Left lung (tissue), 10 donors: ENCODE measurements around the gene TBC1D24. TPM values are rescaled to one million over a fixed set of nuclear protein-coding genes. Genes with fewer than 3 reads are reported as not detected.

ENCODE experiments used
- ATAC-seq: fragments of 200-7000 bp; cut with Tn5 transposase; one replicate; pipeline ENCODE4 v1.9.1; 2020; ENCODE audit warnings: moderate library complexity
- DNase-seq, 4 donors: peaks; one replicate each; pipeline ENCODE4 v3.0.0-alpha.2; 2013 to 2020
- H3K27ac ChIP-seq, 2 donors: fragments of 200-600 bp; sonication (generic) in 1 of 2; one replicate each; pipeline versions ENCODE4 v1.5.0 to v1.8.0; 2020 to 2021
- H3K27me3 ChIP-seq, 2 donors: fragments of 200-600 bp; sonication (generic) in 1 of 2; one replicate each; pipeline versions ENCODE4 v1.5.0 to v1.8.0; 2020 to 2021
- H3K36me3 ChIP-seq, 2 donors: fragments of 200-600 bp; sonication (generic) in 1 of 2; one replicate each; pipeline versions ENCODE4 v1.5.0 to v1.8.0; 2020 to 2021
- H3K4me1 ChIP-seq, 2 donors: fragments of 200-600 bp; one replicate each; pipeline ENCODE4 v1.8.0; 2021
- H3K4me3 ChIP-seq, 2 donors: fragments of 200-600 bp; sonication (generic) in 1 of 2; one replicate each; pipeline versions ENCODE4 v1.5.0 to v1.8.0; 2020 to 2021; ENCODE audit warnings: mild to moderate bottlenecking in 1 of 2
- H3K9me3 ChIP-seq, 2 donors: fragments of 200-600 bp; sonication (generic) in 1 of 2; one replicate each; pipeline versions ENCODE4 v1.5.0 to v1.8.0; 2020 to 2021
- CTCF ChIP-seq, 2 donors: fragments of 200-600 bp; sonication (generic) in 1 of 2; IDR thresholded peaks; one replicate each; pipeline versions ENCODE4 v1.5.0 to v1.8.0; 2021; ENCODE audit warnings: antibody characterized with exemption in 2 of 2
- intact Hi-C, 2 donors: fragments of 100-400 bp; cut with DNase I; formaldehyde crosslinking; loops; one replicate each; pipeline versions ENCODE4 v1.11.2 to v1.14.2; 2022
- polyA plus RNA-seq, 6 donors: library from polyadenylated mRNA; unstranded; fragments of 120-200 nt; gene quantifications; one replicate each; pipeline ENCODE4 v1.2.1, GENCODE V29; 2013; ENCODE audit not compliant: insufficient read length in 6 of 6
- total RNA-seq, 2 donors: library from RNA; stranded (reverse); fragmentation: NEBNext Ultra II Directional; extraction: Animal tissue kit (Norgen Biotek cat#: 25700); gene quantifications; one replicate each; pipeline ENCODE4 v1.2.1, GENCODE V29; 2021
- donor health status: DM: no; HTN: yes; CAD: no.
- donor health status: DM: no; HTN: no; CAD: no.

TBC1D24 gene
- total and polyA plus RNA-seq, 8 donors = 14.2 to 41.4 (median 17.9) TPM

- peak overlapping the region in 1 of 2 donors; percentile 42 for H3K27ac ChIP-seq
- no peaks in the 10 kb centered on the region for H3K27me3 ChIP-seq
- TF ChIP-seq CTCF (IDR thresholded peaks at IDR 0.05) = no peak
- no peak for ATAC-seq
- peak in 1 of 4 donors; percentile 64 for DNase-seq
- H3K4me3 ChIP-seq = no peak overlapping the region
- H3K36me3 ChIP-seq = peaks cover 0 to 39% of the 10 kb centered on the region in 2 donors
- H3K9me3 ChIP-seq = no peaks in the 10 kb centered on the region
- H3K4me1 ChIP-seq = peaks cover 12 to 58% of the 10 kb centered on the region in 2 donors
- intact Hi-C loops = loop anchor here in 1 of 2 donors (5.0 kb wide), 1 partner anchor 160 kb away; the partner anchor contains the start of gene ABCA3
Observed at GRCh38 chr16:2501946-2502895, 27.3 kb downstream of the TBC1D24 start.

GRCh38 chr16:2505695-2506094 lies 30.8 kb downstream of the TBC1D24 start:
- no peak overlapping the region for H3K27ac ChIP-seq
- H3K36me3 ChIP-seq = peaks cover 0 to 6% of the 10 kb centered on the region in 2 donors
- ATAC-seq (no peak), DNase-seq (no peak)
- no peak for TF ChIP-seq CTCF (IDR thresholded peaks at IDR 0.05)
- H3K4me3 ChIP-seq = no peak overlapping the region
- no peaks in the 10 kb centered on the region for H3K9me3 ChIP-seq
- intact Hi-C loops = no loop called here
- H3K4me1 ChIP-seq = peaks cover 0 to 74% of the 10 kb centered on the region in 2 donors
- no peaks in the 10 kb centered on the region for H3K27me3 ChIP-seq

GRCh38 chr16:2507052-2507659 lies 32.2 kb downstream of the TBC1D24 start:
- peaks cover 0 to 74% of the 10 kb centered on the region in 2 donors for H3K4me1 ChIP-seq
- peaks cover 0 to under 1% of the 10 kb centered on the region in 2 donors for H3K36me3 ChIP-seq
- H3K27ac ChIP-seq = peak overlapping the region; percentile 75 to 91
- peak in 1 of 2 donors; percentile 17 for TF ChIP-seq CTCF (IDR thresholded peaks at IDR 0.05)
- DNase-seq (peak in 2 of 4 donors; percentile 82 to 87), ATAC-seq (peak; percentile 46)
- intact Hi-C loops = no loop called here
- H3K27me3 ChIP-seq = no peaks in the 10 kb centered on the region
- no peaks in the 10 kb centered on the region for H3K9me3 ChIP-seq
- peak overlapping the region in 1 of 2 donors; percentile 6 for H3K4me3 ChIP-seq

GRCh38 chr16:2507665-2508064 lies 32.7 kb downstream of the TBC1D24 start:
- peak overlapping the region; percentile 75 to 91 for H3K27ac ChIP-seq
- TF ChIP-seq CTCF (IDR thresholded peaks at IDR 0.05) = no peak

More at GRCh38 chr16:2507665-2508064, 32.7 kb downstream of the TBC1D24 start:
- Histone ChIP-seq H3K36me3 (no peaks in the 10 kb centered on the region), H3K4me3 (peak overlapping the region in 1 of 2 donors; percentile 6), H3K4me1 (peaks cover 0 to 73% of the 10 kb centered on the region in 2 donors), H3K9me3 (no peaks in the 10 kb centered on the region), H3K27me3 (no peaks in the 10 kb centered on the region)
- intact Hi-C loops = no loop called here
- DNase-seq (peak in 2 of 4 donors; percentile 82 to 94), ATAC-seq (peak; percentile 67)
